GM23248 (cell line): ENCODE data around the gene OTOP3. TPM values are rescaled to one million over a fixed set of nuclear protein-coding genes. Genes with fewer than 3 reads are reported as not detected.
"Not testable (repeated sequence)": the region's sequence is repeated elsewhere in the genome, so short reads cannot be mapped to it uniquely, and the experiment has no call there.

Experiments
- DNase-seq: peaks from one replicate; pipeline ENCODE4 v3.0.0-alpha.2; 2015
- H2AFZ ChIP-seq: fragments of 200-600 bp; sonication (generic); 2 replicates; pipeline ENCODE4 v1.6.1; 2016; ENCODE audit warnings: antibody characterized with exemption
- H3F3A ChIP-seq: fragments of 200-600 bp; sonication (generic); 2 replicates; pipeline ENCODE4 v1.6.1; 2016; ENCODE audit warnings: mild to moderate bottlenecking, antibody characterized with exemption, mixed run types; ENCODE audit not compliant: insufficient read depth
- H3K27ac ChIP-seq: fragments of 200-600 bp; sonication (generic); 2 replicates; pipeline ENCODE4 v1.5.1; 2016; ENCODE audit warnings: mild to moderate bottlenecking
- H3K27me3 ChIP-seq: fragments of 200-600 bp; sonication (generic); replicated peaks from 2 replicates; pipeline ENCODE4 v1.6.1; 2016; ENCODE audit warnings: mild to moderate bottlenecking; ENCODE audit not compliant: insufficient read depth
- H3K36me3 ChIP-seq: fragments of 200-600 bp; sonication (generic); 2 replicates; pipeline ENCODE4 v1.6.1; 2016; ENCODE audit warnings: low read depth, mild to moderate bottlenecking
- H3K4me1 ChIP-seq: fragments of 200-600 bp; sonication (generic); 2 replicates; pipeline ENCODE4 v1.6.1; 2016; ENCODE audit warnings: mild to moderate bottlenecking; ENCODE audit not compliant: insufficient read depth
- H3K4me2 ChIP-seq: fragments of 200-600 bp; sonication (generic); one replicate; pipeline ENCODE4 v1.6.1; 2016; ENCODE audit warnings: mild to moderate bottlenecking; ENCODE audit not compliant: unreplicated experiment
- H3K4me3 ChIP-seq: fragments of 200-600 bp; sonication (generic); 2 replicates; pipeline ENCODE4 v1.5.1; 2016; ENCODE audit warnings: mild to moderate bottlenecking
- H3K79me2 ChIP-seq: fragments of 200-600 bp; sonication (generic); 2 replicates; pipeline ENCODE4 v1.6.1; 2016; ENCODE audit warnings: mild to moderate bottlenecking; ENCODE audit not compliant: insufficient read depth
- H3K9ac ChIP-seq: fragments of 200-600 bp; sonication (generic); 2 replicates; pipeline ENCODE4 v1.6.1; 2016; ENCODE audit warnings: mild to moderate bottlenecking
- H3K9me2 ChIP-seq: fragments of 200-600 bp; sonication (generic); 2 replicates; pipeline ENCODE4 v1.6.1; 2016; ENCODE audit warnings: mixed run types, mild to moderate bottlenecking, moderate library complexity; ENCODE audit not compliant: insufficient read depth
- H3K9me3 ChIP-seq: fragments of 200-600 bp; sonication (generic); one replicate; pipeline ENCODE4 v1.6.1; 2017; ENCODE audit warnings: low read depth
- H4K20me1 ChIP-seq: fragments of 200-600 bp; sonication (generic); 2 replicates; pipeline ENCODE4 v1.6.0; 2016; ENCODE audit not compliant: insufficient read depth
- EZH2 ChIP-seq: fragments of 200-600 bp; sonication (generic); IDR thresholded peaks from 2 replicates; pipeline ENCODE4 v1.6.1; 2018; ENCODE audit warnings: antibody characterized with exemption, mild to moderate bottlenecking; ENCODE audit not compliant: insufficient read depth, poor library complexity, severe bottlenecking
- EZH2phosphoT487 ChIP-seq: fragments of 200-600 bp; sonication (generic); IDR thresholded peaks from 2 replicates; pipeline ENCODE4 v1.6.1; 2018; ENCODE audit warnings: antibody characterized with exemption, moderate library complexity, mild to moderate bottlenecking, low read depth; ENCODE audit not compliant: insufficient read depth
- WGBS, 2 experiments: methylation state at CpG; one replicate each; pipeline ENCODE4 v1.1.6; 2015 to 2017; ENCODE audit warnings: low lambda C conversion rate in 2 of 2, low coverage in 1 of 2; ENCODE audit errors: missing lambda C conversion rate in 2 of 2; 5-methylcytosine and 5-hydroxymethylcytosine counted together
- in situ Hi-C: fragments of 300-500 bp; cut with MboI; formaldehyde crosslinking; loops from 2 replicates; pipeline ENCODE4 v1.15.0; 2020
- polyA plus RNA-seq: library from polyadenylated mRNA; unstranded; fragments of >200 nt; fragmentation: Nextera tagmentation; extraction: Ambion mirVana; gene quantifications from 2 replicates; pipeline ENCODE4 v1.2.1, GENCODE V29; 2016
- total RNA-seq: library from RNA; depleted of rRNA; stranded (reverse); fragments of >200 nt; shearing (Covaris generic); gene quantifications from 2 replicates; pipeline ENCODE4 v1.2.3, GENCODE V29; 2014

OTOP3 gene
- total and polyA plus RNA-seq, 2 experiments from 2014 or later, result not detected

GRCh38 chr17:74963656-74964055 is 28.0 kb downstream of the OTOP3 start:
- H4K20me1 ChIP-seq, result no peaks in the 10 kb centered on the region
- DNase-seq, result no peak
- no peak overlapping the region for H2AFZ ChIP-seq
- no peak overlapping the region for H3K4me2 ChIP-seq
- WGBS, 2 experiments, result 50 to 57% methylated on average over 11 to 12 of the region's 12 CpGs
- no peak overlapping the region for H3K27ac ChIP-seq
- H3K9me2 ChIP-seq, result no peaks in the 10 kb centered on the region
- TF ChIP-seq EZH2 (no peak), EZH2phosphoT487 (no peak)
- H3K27me3 ChIP-seq, result no peaks in the 10 kb centered on the region
- no peak overlapping the region for H3K4me3 ChIP-seq
- H3K9ac ChIP-seq, result no peak overlapping the region
- no peaks in the 10 kb centered on the region for H3K79me2 ChIP-seq
- no peaks in the 10 kb centered on the region for H3K36me3 ChIP-seq
- no peaks in the 10 kb centered on the region for H3K9me3 ChIP-seq
- in situ Hi-C loops, result no loop called here
- H3K4me1 ChIP-seq, result no peaks in the 10 kb centered on the region
- no peaks in the 10 kb centered on the region for H3F3A ChIP-seq

GRCh38 chr17:74964246-74964761 is 28.6 kb downstream of the OTOP3 start:
- in situ Hi-C loops, result no loop called here
- no peak overlapping the region for H3K4me2 ChIP-seq
- H3K4me3 ChIP-seq, result no peak overlapping the region
- H3K9me3 ChIP-seq, result no peaks in the 10 kb centered on the region
- no peaks in the 10 kb centered on the region for H3K36me3 ChIP-seq
- TF ChIP-seq EZH2phosphoT487, result no peak
- no peak overlapping the region for H3K9ac ChIP-seq
- H3K9me2 ChIP-seq, result no peaks in the 10 kb centered on the region
- no peaks in the 10 kb centered on the region for H4K20me1 ChIP-seq
- WGBS, 2 experiments, result 83% methylated on average over 12 of the region's 12 CpGs
- DNase-seq, result no peak
- no peaks in the 10 kb centered on the region for H3F3A ChIP-seq
- H3K79me2 ChIP-seq, result no peaks in the 10 kb centered on the region
- no peaks in the 10 kb centered on the region for H3K4me1 ChIP-seq
- no peaks in the 10 kb centered on the region for H3K27me3 ChIP-seq
- no peak overlapping the region for H3K27ac ChIP-seq
- no peak overlapping the region for H2AFZ ChIP-seq

GRCh38 chr17:74964988-74965622 is 29.4 kb downstream of the OTOP3 start:
- no peak for DNase-seq
- no peak overlapping the region for H3K4me2 ChIP-seq
- no peaks in the 10 kb centered on the region for H3K27me3 ChIP-seq
- H2AFZ ChIP-seq, result no peak overlapping the region
- no peaks in the 10 kb centered on the region for H3K4me1 ChIP-seq
- H4K20me1 ChIP-seq, result no peaks in the 10 kb centered on the region
- no peaks in the 10 kb centered on the region for H3F3A ChIP-seq
- H3K9ac ChIP-seq, result no peak overlapping the region
- in situ Hi-C loops, result no loop called here
- H3K79me2 ChIP-seq, result no peaks in the 10 kb centered on the region
- H3K36me3 ChIP-seq, result no peaks in the 10 kb centered on the region
- WGBS, 2 experiments, result 66 to 67% methylated on average over 14 of the region's 14 CpGs
- TF ChIP-seq EZH2phosphoT487 (no peak), EZH2 (no peak)
- no peak overlapping the region for H3K4me3 ChIP-seq
- H3K9me3 ChIP-seq, result no peaks in the 10 kb centered on the region
- H3K9me2 ChIP-seq, result no peaks in the 10 kb centered on the region
- H3K27ac ChIP-seq, result no peak overlapping the region

GRCh38 chr17:74968361-74968780 is 32.7 kb downstream of the OTOP3 start:
- in situ Hi-C loops, result no loop called here
- no peak for DNase-seq
- H3K79me2 ChIP-seq, result no peaks in the 10 kb centered on the region
- no peaks in the 10 kb centered on the region for H3K9me3 ChIP-seq
- no peak overlapping the region for H3K4me2 ChIP-seq
- 64 to 65% methylated on average over 5 of the region's 5 CpGs for whole genome bisulfite sequencing, 2 experiments
- H3K9me2 ChIP-seq, result no peaks in the 10 kb centered on the region
- H2AFZ ChIP-seq, result no peak overlapping the region
- H3K4me3 ChIP-seq, result no peak overlapping the region
- peaks cover 11% of the 10 kb centered on the region for H3K27me3 ChIP-seq
- H3K36me3 ChIP-seq, result no peaks in the 10 kb centered on the region
- H4K20me1 ChIP-seq, result no peaks in the 10 kb centered on the region
- TF ChIP-seq EZH2phosphoT487 (no peak), EZH2 (no peak)
- H3F3A ChIP-seq, result no peaks in the 10 kb centered on the region
- no peak overlapping the region for H3K9ac ChIP-seq
- H3K4me1 ChIP-seq, result no peaks in the 10 kb centered on the region
- H3K27ac ChIP-seq, result no peak overlapping the region

DNA sequence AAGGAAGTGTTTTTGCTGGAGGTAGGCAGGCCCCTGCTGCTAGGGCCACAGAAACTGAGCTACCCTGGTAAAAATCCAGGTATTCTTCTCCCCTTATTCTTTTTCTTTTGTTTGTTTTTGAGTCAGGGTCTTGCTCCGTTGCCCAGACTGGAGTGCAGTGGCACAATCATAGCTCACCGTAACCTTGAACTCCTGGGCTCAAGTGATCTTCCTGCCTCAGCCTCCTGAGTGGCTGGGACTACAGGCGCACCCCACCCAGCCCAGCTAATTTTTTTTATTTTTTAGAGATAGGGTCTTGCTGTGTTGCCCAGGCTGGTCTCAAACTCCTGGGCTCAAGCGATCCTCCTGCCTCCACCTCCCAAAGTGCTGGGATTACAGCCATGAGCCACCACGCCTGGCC is 33.8 kb downstream of the OTOP3 start:
- H3K79me2 ChIP-seq, H3K4me3 ChIP-seq, H3F3A ChIP-seq, H3K9me2 ChIP-seq, H3K4me2 ChIP-seq, H3K36me3 ChIP-seq, in situ Hi-C loops, H3K27ac ChIP-seq, H3K9me3 ChIP-seq, DNase-seq, H4K20me1 ChIP-seq, H2AFZ ChIP-seq, H3K9ac ChIP-seq, H3K4me1 ChIP-seq: not testable (repeated sequence)
- WGBS, 2 experiments, result 76 to 88% methylated on average over 5 of the region's 5 CpGs
- peaks cover 22% of the 10 kb centered on the region for H3K27me3 ChIP-seq
